Glutamatergic neuron (in vitro differentiated cells): ENCODE measurements around the gene TPM3. TPM values are rescaled to one million over a fixed set of nuclear protein-coding genes. Genes with fewer than 3 reads are reported as not detected.

Source experiments
- DNase-seq: peaks from one replicate; pipeline ENCODE4 v3.0.0; 2022
- H3K27ac Mint-ChIP-seq: one replicate; pipeline ENCODE4 v1.8.0; 2020; ENCODE audit warnings: mild to moderate bottlenecking, mixed read lengths, inconsistent platforms; ENCODE audit not compliant: unreplicated experiment
- H3K27me3 Mint-ChIP-seq: one replicate; pipeline ENCODE4 v1.8.0; 2020; ENCODE audit warnings: mild to moderate bottlenecking, moderate library complexity, mixed read lengths, inconsistent platforms; ENCODE audit not compliant: unreplicated experiment
- H3K36me3 Mint-ChIP-seq: one replicate; pipeline ENCODE4 v1.8.0; 2020; ENCODE audit warnings: mild to moderate bottlenecking, mixed read lengths, inconsistent platforms; ENCODE audit not compliant: unreplicated experiment
- H3K4me1 Mint-ChIP-seq: one replicate; pipeline ENCODE4 v1.8.0; 2020; ENCODE audit warnings: mild to moderate bottlenecking, low read depth, mixed read lengths, inconsistent platforms; ENCODE audit not compliant: unreplicated experiment
- H3K4me3 Mint-ChIP-seq: one replicate; pipeline ENCODE4 v1.8.0; 2020; ENCODE audit warnings: mild to moderate bottlenecking, mixed read lengths, inconsistent platforms; ENCODE audit not compliant: unreplicated experiment
- H3K9me3 Mint-ChIP-seq: one replicate; pipeline ENCODE4 v1.8.0; 2020; ENCODE audit warnings: mild to moderate bottlenecking, moderate library complexity, mixed read lengths, inconsistent platforms; ENCODE audit not compliant: unreplicated experiment
- total RNA-seq: library from RNA; stranded (reverse); fragmentation: NEBNext Ultra II Directional; extraction: Animal tissue kit (Norgen Biotek cat#: 25700); gene quantifications from one replicate; pipeline ENCODE4 v1.2.1, GENCODE V29; 2021; ENCODE audit not compliant: unreplicated experiment
- TF ChIP-seq, protein P1 (sequence below): fragments of 200-600 bp; sonication (generic); IDR thresholded peaks from one replicate; pipeline ENCODE4 v1.5.0; 2021; ENCODE audit not compliant: partially characterized antibody, unreplicated experiment

Gene TPM3
- total RNA-seq, 1 donor from 2014 or later = 392 TPM

- peak overlapping the region; percentile 75 for H3K4me3 Mint-ChIP-seq
- no peaks in the 10 kb centered on the region for H3K36me3 Mint-ChIP-seq
- H3K27ac Mint-ChIP-seq = peak overlapping the region; percentile 17
- H3K4me1 Mint-ChIP-seq = peaks cover 38% of the 10 kb centered on the region
- DNase-seq = no peak
- peaks cover 10% of the 10 kb centered on the region for H3K27me3 Mint-ChIP-seq
- H3K9me3 Mint-ChIP-seq = peaks cover 4% of the 10 kb centered on the region
- TF ChIP-seq, protein P1, sequence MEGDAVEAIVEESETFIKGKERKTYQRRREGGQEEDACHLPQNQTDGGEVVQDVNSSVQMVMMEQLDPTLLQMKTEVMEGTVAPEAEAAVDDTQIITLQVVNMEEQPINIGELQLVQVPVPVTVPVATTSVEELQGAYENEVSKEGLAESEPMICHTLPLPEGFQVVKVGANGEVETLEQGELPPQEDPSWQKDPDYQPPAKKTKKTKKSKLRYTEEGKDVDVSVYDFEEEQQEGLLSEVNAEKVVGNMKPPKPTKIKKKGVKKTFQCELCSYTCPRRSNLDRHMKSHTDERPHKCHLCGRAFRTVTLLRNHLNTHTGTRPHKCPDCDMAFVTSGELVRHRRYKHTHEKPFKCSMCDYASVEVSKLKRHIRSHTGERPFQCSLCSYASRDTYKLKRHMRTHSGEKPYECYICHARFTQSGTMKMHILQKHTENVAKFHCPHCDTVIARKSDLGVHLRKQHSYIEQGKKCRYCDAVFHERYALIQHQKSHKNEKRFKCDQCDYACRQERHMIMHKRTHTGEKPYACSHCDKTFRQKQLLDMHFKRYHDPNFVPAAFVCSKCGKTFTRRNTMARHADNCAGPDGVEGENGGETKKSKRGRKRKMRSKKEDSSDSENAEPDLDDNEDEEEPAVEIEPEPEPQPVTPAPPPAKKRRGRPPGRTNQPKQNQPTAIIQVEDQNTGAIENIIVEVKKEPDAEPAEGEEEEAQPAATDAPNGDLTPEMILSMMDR = no peak
Measured at GRCh38 chr1:154178911-154179811, 12.7 kb downstream of the TPM3 start.

DNA sequence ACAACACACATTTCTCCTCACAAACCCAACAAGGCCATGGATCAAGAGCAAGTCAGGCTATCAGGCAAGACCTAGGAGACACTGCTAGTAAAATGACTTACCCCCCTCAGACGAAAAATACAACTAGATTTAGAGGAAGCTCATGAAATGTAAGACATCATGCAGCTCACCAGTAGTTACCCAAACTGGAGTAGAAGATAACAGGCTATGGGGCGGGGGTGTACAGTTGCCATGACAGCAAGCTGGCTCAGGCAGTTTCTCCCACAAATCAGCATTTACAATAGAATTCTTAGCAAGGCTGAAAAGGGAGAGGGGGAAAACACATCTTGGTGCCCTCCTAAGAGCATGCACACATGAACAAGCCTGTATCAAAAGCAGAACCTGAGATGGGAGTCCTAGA lies 13.9 kb downstream of the TPM3 start:
- no peak overlapping the region for H3K27ac Mint-ChIP-seq
- peaks cover 35% of the 10 kb centered on the region for H3K4me1 Mint-ChIP-seq
- no peaks in the 10 kb centered on the region for H3K9me3 Mint-ChIP-seq
- H3K27me3 Mint-ChIP-seq = peaks cover 4% of the 10 kb centered on the region
- H3K36me3 Mint-ChIP-seq = no peaks in the 10 kb centered on the region
- peak overlapping the region; percentile 2 for H3K4me3 Mint-ChIP-seq
- TF ChIP-seq, protein P1 = no peak
- DNase-seq = no peak

DNA sequence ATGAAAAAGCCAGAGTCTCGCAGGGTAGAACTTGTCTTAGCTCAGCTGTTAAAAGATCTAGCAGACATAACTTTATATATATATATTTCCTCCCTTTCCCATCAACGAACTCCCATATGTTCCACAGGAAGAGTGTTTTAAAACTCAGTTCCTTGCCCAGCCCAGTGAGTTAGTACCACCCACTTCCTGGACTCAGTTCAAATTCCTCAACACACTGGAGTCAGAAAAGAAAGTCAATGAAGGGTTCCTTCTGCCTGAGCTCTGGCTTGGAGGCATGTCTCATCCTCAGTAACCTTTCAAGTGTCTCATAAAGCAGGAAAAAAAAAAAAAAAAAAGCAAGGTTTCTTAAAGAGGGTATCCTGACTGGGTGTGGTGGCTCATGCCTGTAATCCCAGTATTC lies 15.6 kb downstream of the TPM3 start:
- no peak overlapping the region for H3K27ac Mint-ChIP-seq
- DNase-seq = no peak
- TF ChIP-seq, protein P1 = no peak
- no peak overlapping the region for H3K4me3 Mint-ChIP-seq
- H3K36me3 Mint-ChIP-seq = peaks cover 8% of the 10 kb centered on the region
- peaks cover 4% of the 10 kb centered on the region for H3K27me3 Mint-ChIP-seq
- H3K9me3 Mint-ChIP-seq = no peaks in the 10 kb centered on the region
- H3K4me1 Mint-ChIP-seq = peaks cover 40% of the 10 kb centered on the region

GRCh38 chr1:154174654-154175053 lies 17.2 kb downstream of the TPM3 start:
- Mint-ChIP-seq H3K4me3 (no peak overlapping the region), H3K36me3 (peaks cover 10% of the 10 kb centered on the region), H3K27me3 (peaks cover 2% of the 10 kb centered on the region), H3K27ac (no peak overlapping the region), H3K4me1 (peaks cover 33% of the 10 kb centered on the region), H3K9me3 (no peaks in the 10 kb centered on the region)
- TF ChIP-seq, protein P1 = no peak
- no peak for DNase-seq

- peaks cover 12% of the 10 kb centered on the region for H3K4me1 Mint-ChIP-seq
- H3K9me3 Mint-ChIP-seq = no peaks in the 10 kb centered on the region
- no peak for DNase-seq
- TF ChIP-seq, protein P1 = no peak
- H3K27me3 Mint-ChIP-seq = peaks cover 2% of the 10 kb centered on the region
- peak overlapping the region; percentile 25 for H3K4me3 Mint-ChIP-seq
- H3K27ac Mint-ChIP-seq = peak overlapping the region; percentile 65
- H3K36me3 Mint-ChIP-seq = peaks cover 10% of the 10 kb centered on the region
Measured at GRCh38 chr1:154171880-154172279, 20.0 kb downstream of the TPM3 start.
